OCI-LY3 (cell line): ENCODE data around the gene RBMX.

Experiments
- CTCF ChIP-seq: fragments of 200-600, 300-600 bp; sonication (generic); IDR thresholded peaks from 2 replicates; pipeline ENCODE4 v1.5.1; 2014; ENCODE audit warnings: antibody characterized with exemption, low read length, low read depth
- EZH2phosphoT487 ChIP-seq: fragments of 200-600 bp; shearing (Covaris generic); IDR thresholded peaks from 2 replicates; pipeline ENCODE4 v1.6.1; 2018; ENCODE audit warnings: antibody characterized with exemption, mixed run types, low read depth

DNA sequence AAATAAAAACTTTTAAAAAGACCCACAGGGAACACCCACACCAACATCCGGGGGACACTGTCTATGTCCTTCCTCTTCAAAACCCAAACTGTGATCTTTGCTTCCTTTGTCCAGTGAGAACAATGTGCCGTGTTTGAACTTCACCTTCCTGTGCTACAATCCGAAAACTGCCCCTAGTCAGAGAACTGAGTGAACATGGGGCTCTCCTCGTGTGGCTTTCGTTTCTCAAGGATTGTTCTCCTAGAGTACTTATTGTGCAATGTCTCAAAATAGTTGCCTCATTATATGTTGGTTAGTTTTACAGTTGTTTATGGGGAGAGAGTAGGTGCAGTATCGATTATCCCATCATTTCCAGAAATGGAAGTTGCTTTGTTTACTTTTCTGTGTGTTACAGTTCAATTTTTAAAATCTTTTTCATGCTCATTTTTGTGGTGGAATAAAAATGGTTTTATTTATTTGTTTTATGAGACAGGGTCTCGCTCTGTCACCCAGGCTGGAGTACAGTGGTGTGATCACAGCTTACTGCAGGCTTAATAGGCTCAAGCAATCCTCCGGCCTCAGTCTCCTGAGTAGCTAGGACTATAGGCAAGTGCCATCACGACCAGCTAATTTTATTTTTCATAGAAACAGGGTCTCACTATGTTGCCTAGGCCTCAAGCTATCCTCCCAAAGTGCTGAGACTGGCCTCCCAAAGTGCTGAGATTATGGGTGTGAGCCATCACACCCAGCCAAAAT, 29.9 kb downstream of the RBMX start:
- TF ChIP-seq CTCF, result no peak
- no peak for TF ChIP-seq EZH2phosphoT487
